K562 (cell line): ENCODE results near the gene NUP214.

Source experiments
- CBX5 ChIP-seq: IDR thresholded peaks from 2 replicates; pipeline ENCODE4 v1.6.1; 2014; ENCODE audit warnings: low read depth, borderline replicate concordance
- DACH1 ChIP-seq: fragments of 450-650 bp; IDR thresholded peaks from 2 replicates; pipeline ENCODE4 v1.6.1; 2018; ENCODE audit not compliant: partially characterized antibody
- ETV1 ChIP-seq: fragments of 450-650 bp; conservative IDR thresholded peaks from 2 replicates; pipeline ENCODE4 v1.6.1; 2016; ENCODE audit warnings: missing genetic modification characterization, control low read depth, low read depth, missing compliant biosample characterization
- RB1 ChIP-seq: fragments of 450-650 bp; IDR thresholded peaks from 2 replicates; pipeline ENCODE4 v1.6.1; 2017; ENCODE audit warnings: low read depth, mild to moderate bottlenecking
- SP1 ChIP-seq: sonication (generic); formaldehyde crosslinking; IDR thresholded peaks from 2 replicates; pipeline ENCODE4 v1.8.1; 2022; ENCODE audit warnings: mild to moderate bottlenecking, missing genetic modification reagents
- ZKSCAN1 ChIP-seq: fragments of 150-350 bp; IDR thresholded peaks from 2 replicates; pipeline ENCODE4 v1.6.1; 2016; ENCODE audit warnings: low read depth, low read length
- ZNF174 ChIP-seq: fragments of 250-450 bp; sonication (Bioruptor Pico); IDR thresholded peaks from 2 replicates; pipeline ENCODE4 v1.4.0; 2020; ENCODE audit warnings: mild to moderate bottlenecking
- TF ChIP-seq, protein P1 (sequence below), 2 experiments: fragments of 450-650 bp in 1 of 2; IDR thresholded peaks; 2 replicates each; pipeline ENCODE4 v1.6.1; 2011 to 2017; ENCODE audit warnings: low read depth in 2 of 2, antibody characterized with exemption in 1 of 2, borderline replicate concordance in 1 of 2, low read length in 1 of 2, mild to moderate bottlenecking in 1 of 2, mixed read lengths in 1 of 2; ENCODE audit not compliant: control insufficient read depth in 1 of 2
- TF ChIP-seq, protein P2 (sequence below): sonication (generic); formaldehyde crosslinking; IDR thresholded peaks from 2 replicates; pipeline ENCODE4 v1.8.1; 2023; ENCODE audit warnings: mild to moderate bottlenecking, missing genetic modification reagents
- TF ChIP-seq, protein P3 (sequence below), 3 experiments: IDR thresholded peaks in 2 of 3; conservative IDR thresholded peaks in 1 of 3; 2 replicates each; pipeline ENCODE4 v1.5.1; 2011 to 2012; ENCODE audit warnings: low read length in 3 of 3, mild to moderate bottlenecking in 3 of 3, control low read depth in 2 of 3, improper control_type of control experiment in 1 of 3, inconsistent platforms in 1 of 3, low read depth in 1 of 3, mixed read lengths in 1 of 3, moderate library complexity in 1 of 3; ENCODE audit not compliant: insufficient read depth in 2 of 3
- TF ChIP-seq, protein P4 (sequence below): sonication (generic); formaldehyde crosslinking; IDR thresholded peaks from 2 replicates; pipeline ENCODE4 v1.8.0; 2022; ENCODE audit warnings: mild to moderate bottlenecking, missing genetic modification reagents
- TF ChIP-seq, protein P5 (sequence below): fragments of 450-650 bp; formaldehyde crosslinking; IDR thresholded peaks from 2 replicates; pipeline ENCODE4 v1.4.0; 2022; ENCODE audit warnings: mild to moderate bottlenecking, moderate library complexity

DNA sequence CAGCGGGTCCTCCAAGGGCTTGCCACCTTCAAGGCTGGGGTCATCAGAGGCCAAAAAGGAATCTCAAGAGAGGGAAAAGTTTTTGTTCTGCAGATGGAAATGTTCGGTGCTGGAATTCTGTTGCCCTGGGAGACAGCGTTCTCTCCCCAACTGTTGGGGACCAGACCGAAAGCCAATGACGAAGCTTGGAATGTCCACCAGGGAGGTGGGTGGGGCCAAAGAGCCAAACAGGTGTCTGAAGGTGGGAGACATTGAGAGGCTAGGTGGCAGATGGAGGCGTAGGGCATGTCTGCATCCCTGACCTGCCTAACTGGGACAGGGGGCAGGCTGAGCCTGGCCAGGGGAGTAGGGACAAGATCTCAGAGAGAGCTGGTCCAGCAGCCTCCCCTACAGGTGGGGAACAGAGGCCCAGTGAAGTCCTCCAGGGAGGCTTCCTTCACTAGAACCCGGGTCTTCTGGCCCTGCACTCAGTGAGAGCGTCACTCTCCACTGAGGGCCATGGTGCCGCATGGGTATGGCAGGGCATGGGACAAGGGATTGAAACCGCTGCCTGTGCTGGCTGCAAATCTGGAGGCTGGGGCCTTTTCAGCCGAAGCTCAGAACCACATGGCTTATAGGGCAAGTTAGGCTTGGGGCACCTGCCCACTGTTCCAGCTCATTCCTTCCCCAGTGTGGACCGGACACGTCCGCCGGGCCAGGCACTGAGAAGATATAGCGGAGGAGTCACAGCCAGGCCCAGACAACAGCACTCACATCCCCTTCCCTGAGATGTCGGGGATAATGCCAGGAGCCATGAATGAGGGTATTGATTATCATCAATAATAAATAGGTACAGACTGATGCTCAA lies 156.0 kb downstream of the NUP214 start:
- TF ChIP-seq RB1 (no peak), CBX5 (no peak), ZKSCAN1 (no peak), SP1 (CRISPR knock-in tag) (no peak), ZNF174 (CRISPR knock-in tag) (no peak), ETV1 (tag) (no peak), DACH1 (no peak)
- TF ChIP-seq, protein P1, sequence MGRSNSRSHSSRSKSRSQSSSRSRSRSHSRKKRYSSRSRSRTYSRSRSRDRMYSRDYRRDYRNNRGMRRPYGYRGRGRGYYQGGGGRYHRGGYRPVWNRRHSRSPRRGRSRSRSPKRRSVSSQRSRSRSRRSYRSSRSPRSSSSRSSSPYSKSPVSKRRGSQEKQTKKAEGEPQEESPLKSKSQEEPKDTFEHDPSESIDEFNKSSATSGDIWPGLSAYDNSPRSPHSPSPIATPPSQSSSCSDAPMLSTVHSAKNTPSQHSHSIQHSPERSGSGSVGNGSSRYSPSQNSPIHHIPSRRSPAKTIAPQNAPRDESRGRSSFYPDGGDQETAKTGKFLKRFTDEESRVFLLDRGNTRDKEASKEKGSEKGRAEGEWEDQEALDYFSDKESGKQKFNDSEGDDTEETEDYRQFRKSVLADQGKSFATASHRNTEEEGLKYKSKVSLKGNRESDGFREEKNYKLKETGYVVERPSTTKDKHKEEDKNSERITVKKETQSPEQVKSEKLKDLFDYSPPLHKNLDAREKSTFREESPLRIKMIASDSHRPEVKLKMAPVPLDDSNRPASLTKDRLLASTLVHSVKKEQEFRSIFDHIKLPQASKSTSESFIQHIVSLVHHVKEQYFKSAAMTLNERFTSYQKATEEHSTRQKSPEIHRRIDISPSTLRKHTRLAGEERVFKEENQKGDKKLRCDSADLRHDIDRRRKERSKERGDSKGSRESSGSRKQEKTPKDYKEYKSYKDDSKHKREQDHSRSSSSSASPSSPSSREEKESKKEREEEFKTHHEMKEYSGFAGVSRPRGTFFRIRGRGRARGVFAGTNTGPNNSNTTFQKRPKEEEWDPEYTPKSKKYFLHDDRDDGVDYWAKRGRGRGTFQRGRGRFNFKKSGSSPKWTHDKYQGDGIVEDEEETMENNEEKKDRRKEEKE (IDR thresholded peaks at IDR 0.05; ENCODE audit: borderline replicate concordance in 1 of 2, control insufficient read depth in 1 of 2, low read depth in 2 of 2, low read length in 1 of 2) = no peak
- TF ChIP-seq, protein P2, sequence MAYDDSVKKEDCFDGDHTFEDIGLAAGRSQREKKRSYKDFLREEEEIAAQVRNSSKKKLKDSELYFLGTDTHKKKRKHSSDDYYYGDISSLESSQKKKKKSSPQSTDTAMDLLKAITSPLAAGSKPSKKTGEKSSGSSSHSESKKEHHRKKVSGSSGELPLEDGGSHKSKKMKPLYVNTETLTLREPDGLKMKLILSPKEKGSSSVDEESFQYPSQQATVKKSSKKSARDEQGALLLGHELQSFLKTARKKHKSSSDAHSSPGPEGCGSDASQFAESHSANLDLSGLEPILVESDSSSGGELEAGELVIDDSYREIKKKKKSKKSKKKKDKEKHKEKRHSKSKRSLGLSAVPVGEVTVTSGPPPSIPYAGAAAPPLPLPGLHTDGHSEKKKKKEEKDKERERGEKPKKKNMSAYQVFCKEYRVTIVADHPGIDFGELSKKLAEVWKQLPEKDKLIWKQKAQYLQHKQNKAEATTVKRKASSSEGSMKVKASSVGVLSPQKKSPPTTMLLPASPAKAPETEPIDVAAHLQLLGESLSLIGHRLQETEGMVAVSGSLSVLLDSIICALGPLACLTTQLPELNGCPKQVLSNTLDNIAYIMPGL (CRISPR knock-in tag) = no peak
- TF ChIP-seq, protein P3, sequence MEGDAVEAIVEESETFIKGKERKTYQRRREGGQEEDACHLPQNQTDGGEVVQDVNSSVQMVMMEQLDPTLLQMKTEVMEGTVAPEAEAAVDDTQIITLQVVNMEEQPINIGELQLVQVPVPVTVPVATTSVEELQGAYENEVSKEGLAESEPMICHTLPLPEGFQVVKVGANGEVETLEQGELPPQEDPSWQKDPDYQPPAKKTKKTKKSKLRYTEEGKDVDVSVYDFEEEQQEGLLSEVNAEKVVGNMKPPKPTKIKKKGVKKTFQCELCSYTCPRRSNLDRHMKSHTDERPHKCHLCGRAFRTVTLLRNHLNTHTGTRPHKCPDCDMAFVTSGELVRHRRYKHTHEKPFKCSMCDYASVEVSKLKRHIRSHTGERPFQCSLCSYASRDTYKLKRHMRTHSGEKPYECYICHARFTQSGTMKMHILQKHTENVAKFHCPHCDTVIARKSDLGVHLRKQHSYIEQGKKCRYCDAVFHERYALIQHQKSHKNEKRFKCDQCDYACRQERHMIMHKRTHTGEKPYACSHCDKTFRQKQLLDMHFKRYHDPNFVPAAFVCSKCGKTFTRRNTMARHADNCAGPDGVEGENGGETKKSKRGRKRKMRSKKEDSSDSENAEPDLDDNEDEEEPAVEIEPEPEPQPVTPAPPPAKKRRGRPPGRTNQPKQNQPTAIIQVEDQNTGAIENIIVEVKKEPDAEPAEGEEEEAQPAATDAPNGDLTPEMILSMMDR (IDR thresholded peaks at IDR 0.05 in 2 of 3, conservative IDR thresholded peaks at IDR 0.05 in 1 of 3; ENCODE audit: insufficient read depth in 2 of 3, low read depth in 1 of 3, low read length in 3 of 3) = no peak
- TF ChIP-seq, protein P4, sequence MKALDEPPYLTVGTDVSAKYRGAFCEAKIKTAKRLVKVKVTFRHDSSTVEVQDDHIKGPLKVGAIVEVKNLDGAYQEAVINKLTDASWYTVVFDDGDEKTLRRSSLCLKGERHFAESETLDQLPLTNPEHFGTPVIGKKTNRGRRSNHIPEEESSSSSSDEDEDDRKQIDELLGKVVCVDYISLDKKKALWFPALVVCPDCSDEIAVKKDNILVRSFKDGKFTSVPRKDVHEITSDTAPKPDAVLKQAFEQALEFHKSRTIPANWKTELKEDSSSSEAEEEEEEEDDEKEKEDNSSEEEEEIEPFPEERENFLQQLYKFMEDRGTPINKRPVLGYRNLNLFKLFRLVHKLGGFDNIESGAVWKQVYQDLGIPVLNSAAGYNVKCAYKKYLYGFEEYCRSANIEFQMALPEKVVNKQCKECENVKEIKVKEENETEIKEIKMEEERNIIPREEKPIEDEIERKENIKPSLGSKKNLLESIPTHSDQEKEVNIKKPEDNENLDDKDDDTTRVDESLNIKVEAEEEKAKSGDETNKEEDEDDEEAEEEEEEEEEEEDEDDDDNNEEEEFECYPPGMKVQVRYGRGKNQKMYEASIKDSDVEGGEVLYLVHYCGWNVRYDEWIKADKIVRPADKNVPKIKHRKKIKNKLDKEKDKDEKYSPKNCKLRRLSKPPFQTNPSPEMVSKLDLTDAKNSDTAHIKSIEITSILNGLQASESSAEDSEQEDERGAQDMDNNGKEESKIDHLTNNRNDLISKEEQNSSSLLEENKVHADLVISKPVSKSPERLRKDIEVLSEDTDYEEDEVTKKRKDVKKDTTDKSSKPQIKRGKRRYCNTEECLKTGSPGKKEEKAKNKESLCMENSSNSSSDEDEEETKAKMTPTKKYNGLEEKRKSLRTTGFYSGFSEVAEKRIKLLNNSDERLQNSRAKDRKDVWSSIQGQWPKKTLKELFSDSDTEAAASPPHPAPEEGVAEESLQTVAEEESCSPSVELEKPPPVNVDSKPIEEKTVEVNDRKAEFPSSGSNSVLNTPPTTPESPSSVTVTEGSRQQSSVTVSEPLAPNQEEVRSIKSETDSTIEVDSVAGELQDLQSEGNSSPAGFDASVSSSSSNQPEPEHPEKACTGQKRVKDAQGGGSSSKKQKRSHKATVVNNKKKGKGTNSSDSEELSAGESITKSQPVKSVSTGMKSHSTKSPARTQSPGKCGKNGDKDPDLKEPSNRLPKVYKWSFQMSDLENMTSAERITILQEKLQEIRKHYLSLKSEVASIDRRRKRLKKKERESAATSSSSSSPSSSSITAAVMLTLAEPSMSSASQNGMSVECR (CRISPR knock-in tag) = no peak
- TF ChIP-seq, protein P5, sequence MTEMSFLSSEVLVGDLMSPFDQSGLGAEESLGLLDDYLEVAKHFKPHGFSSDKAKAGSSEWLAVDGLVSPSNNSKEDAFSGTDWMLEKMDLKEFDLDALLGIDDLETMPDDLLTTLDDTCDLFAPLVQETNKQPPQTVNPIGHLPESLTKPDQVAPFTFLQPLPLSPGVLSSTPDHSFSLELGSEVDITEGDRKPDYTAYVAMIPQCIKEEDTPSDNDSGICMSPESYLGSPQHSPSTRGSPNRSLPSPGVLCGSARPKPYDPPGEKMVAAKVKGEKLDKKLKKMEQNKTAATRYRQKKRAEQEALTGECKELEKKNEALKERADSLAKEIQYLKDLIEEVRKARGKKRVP (CRISPR knock-in tag) = no peak
